Testis (tissue), 2 donors: ENCODE results near the gene ARL10.

Experiments used
- CTCF ChIP-seq, 3 experiments: fragments of 450-650 bp in 2 of 3; fragments of 200-600 bp in 1 of 3; sonication (generic) in 1 of 3; IDR thresholded peaks; one replicate each; pipeline ENCODE4 v1.5.1; 2016 to 2019; ENCODE audit warnings: antibody characterized with exemption in 3 of 3, mild to moderate bottlenecking in 2 of 3, moderate library complexity in 1 of 3
- POLR2A ChIP-seq: fragments of 450-650 bp; IDR thresholded peaks from one replicate; pipeline ENCODE4 v1.6.1; 2017; ENCODE audit warnings: antibody characterized with exemption, mild to moderate bottlenecking, moderate library complexity

GRCh38 chr5:176362233-176362490, 3.1 kb upstream of the ARL10 start:
- TF ChIP-seq CTCF (IDR thresholded peaks at IDR 0.05) (no peak), POLR2A (no peak)
